Hindlimb muscle (tissue), 1 donor: ENCODE results near the gene ZNF766. TPM values are rescaled to one million over a fixed set of nuclear protein-coding genes. Genes with fewer than 3 reads are reported as not detected.
A peak's percentile ranks its signal among the peaks of the same experiment; 100 is the strongest.
"Not testable (repeated sequence)": the region's sequence is repeated elsewhere in the genome, so short reads cannot be mapped to it uniquely, and the experiment has no call there.

Source experiments
- DNase-seq: peaks from one replicate; pipeline ENCODE4 v3.0.0-alpha.2; 2013
- polyA plus RNA-seq: library from polyadenylated mRNA; unstranded; fragments of 120-200 nt; gene quantifications from one replicate; pipeline ENCODE4 v1.2.1, GENCODE V29; 2013; ENCODE audit not compliant: insufficient read length

Gene ZNF766
- polyA plus RNA-seq = 12.2 TPM

DNA sequence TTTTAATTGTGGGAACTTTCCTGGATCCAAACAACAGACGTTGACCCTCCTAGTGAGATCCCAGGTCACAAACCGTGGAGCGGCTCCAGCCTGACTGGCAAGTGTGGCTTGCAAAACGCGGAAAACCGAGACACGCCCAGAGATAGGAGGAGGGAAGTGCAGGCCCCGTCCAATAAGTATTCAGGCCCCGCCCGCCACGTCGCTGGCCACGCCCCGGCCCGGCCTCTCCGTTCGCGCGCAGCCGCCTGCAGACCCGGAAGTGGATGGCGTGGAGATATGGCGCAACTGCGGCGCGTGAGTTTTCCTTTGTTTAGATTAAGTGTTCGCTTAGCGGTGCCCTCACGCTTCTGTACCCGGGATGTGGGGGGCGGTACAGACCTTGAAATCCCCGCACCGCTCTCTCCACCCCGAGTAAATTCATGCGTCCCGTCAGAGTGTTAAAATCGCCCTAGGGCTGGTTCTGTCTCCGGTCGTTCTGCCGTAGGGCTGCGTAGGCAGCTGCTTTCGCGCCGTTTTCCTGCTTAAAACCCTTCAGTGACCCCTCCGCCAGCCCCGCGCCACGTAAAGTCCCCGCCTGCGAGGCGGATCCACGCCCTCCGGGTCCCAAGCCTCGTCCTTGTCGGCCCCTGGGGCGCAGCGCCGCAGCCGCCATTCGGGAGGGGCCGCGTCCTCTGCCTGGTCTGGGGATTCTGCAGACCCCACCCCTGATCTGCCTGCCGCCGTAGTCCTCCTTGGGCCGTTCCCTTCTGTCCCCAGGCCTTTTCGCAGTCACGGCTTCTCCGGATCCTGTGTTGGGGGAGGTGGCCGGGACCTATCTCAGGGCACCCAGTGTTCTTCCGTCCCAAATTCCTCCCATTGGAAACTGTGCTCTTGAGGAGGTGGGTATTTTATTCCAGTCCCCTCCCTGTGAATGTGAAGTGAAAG lies at the start of gene ZNF766:
Gene ZNF766 (plus strand): TSS at position 250 of the 924 bp plus-strand sequence. CDS start 27 bp downstream, at position 277.
- peak; percentile 95 for DNase-seq

DNA sequence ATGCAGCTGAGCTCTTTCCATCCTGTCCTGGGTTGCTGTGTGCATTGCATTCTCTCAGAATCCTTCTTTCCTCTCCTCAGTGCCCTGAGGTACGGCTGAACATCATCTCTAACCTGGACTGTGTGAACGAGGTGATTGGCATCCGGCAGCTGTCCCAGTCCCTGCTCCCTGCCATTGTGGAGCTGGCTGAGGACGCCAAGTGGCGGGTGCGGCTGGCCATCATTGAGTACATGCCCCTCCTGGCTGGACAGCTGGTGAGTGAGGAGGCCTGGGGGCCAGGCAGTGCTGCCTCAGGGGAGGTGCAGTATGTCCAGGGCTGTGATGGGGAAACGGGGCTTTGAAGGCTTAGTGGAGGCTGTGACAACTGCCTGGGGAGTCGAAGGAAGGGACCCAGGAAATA lies 49.8 kb upstream of the ZNF766 start:
- DNase-seq = peak; percentile 19

DNA sequence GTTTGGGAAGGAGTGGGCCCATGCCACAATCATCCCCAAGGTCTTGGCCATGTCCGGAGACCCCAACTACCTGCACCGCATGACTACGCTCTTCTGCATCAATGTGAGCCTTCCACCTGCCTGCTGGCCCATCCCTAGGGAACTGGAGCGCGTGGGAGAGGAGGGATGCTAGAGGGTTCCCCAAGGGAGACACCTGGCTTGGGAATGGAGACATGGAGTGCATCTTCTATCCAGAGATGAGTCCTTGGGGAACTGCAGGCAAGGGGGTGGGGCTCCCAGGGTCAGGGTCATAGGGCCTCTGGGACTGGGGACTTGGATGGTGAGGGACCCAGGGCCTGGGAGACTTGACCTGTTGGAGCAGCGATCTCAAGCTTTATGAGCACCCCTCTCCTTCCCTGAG lies 48.4 kb upstream of the ZNF766 start:
- no peak for DNase-seq

DNA sequence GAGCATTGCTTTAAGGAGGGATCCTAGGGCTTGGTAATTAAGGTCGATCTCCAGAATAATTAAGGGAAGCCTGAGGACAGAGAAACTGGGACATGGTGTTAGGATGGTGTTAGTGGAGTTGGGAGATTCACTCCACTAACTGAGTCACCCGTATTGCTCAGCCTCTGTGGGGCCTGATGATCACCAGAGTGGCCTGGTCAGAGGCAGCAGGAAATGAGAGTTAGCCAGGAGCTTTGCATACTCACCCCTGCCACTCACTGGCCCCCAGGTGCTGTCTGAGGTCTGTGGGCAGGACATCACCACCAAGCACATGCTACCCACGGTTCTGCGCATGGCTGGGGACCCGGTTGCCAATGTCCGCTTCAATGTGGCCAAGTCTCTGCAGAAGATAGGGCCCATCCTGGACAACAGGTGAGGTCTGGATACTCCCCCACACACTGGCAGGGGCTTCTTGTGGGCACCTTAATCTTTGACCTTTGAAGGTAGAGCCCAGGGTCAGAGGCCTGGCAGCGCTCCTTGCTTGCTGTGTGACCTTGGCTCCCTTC lies 47.5 kb upstream of the ZNF766 start:
- DNase-seq = no peak

DNA sequence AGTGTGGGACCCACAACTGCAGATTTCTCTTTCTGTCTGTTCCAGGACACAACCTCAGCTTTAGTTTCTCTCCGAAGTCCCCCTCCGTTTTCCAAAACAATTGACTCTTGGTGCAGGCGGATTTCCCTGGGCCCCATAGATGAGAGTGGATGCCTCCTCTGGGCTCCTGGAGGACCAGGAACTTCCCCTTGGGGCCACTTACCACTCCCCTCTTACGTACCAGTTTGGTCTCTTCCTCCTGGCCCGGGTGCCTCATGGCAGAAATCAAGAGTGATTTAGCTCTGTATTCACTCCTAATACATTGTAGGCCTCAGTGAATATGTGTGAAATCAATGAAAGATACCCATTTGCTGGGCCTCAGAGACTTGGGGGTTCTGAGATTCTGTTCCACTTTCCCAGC lies 45.2 kb upstream of the ZNF766 start:
- DNase-seq = no peak

DNA sequence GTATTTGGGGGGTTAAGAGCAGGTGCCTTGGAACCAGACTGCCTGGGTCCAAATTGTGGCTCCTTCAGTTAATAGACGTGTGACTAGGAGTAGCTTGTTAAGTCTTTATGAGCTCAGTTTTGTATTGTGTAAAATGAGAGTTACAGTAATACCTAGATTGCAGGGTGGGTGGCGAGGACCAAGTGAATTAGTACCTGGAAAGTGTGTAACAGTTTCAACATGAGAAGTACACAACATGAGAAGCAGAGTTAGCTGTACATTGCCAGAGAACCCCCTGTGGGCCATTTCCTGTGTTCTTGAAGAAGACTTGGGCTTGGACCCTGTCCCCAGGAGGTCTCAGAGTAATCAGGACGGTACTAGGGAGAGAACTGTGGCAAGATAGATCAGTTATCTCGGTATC lies 42.7 kb upstream of the ZNF766 start:
- DNase-seq = no peak

DNA sequence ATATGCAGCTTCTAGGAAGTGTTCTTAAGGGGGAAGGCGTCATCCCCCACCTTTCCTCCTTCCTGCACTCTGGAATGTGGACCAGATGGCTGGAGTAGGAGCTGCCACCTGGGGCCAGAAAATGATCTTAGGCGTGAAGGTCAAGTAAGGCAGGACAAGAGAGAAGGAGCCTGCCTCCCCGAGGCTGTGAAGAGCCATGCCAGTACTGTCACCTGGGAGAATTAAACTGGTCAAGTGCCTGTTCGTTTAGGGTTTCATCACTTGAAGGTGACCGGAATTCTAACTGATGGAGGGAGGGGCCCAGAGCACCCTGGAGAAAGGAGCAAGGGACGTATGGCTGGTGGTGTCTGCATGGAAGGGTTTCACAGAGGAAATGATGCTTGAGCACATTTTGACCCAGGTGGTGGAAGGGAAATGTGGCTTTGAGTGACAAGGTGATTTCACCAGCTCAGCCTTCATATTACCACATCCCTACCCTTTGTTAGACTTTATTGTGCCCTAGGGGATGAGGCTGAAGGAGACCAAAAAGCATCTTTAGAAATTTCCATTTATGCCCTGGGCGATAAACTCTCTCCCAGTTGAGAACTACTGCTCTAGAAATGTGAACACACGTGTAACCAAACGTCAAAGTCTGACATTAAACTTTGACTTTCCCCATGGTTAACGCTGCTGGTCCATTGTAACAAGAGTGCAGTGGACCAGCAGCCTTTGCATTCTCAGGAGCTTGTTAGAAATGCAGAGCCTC lies 42.0 kb upstream of the ZNF766 start:
- no peak for DNase-seq

DNA sequence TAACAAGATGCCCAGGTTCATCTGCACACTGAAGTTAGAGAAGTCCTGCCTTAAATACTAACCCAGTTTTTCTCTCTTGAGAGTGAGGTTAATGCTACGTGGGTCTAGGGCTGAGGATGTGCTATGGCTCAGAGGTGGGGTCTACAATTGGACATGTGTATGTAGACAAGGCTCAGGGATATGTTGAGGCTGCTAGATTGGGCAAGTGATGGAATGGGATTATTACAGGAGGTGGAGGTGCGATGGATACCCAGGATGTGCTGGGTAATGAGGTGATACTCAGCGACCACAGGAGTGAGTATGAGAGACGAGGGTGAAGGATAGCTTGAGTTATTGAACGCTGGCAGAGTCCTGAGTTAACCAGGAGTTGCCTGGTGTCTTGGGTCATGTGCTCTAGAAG lies 41.4 kb upstream of the ZNF766 start:
- DNase-seq = no peak

DNA sequence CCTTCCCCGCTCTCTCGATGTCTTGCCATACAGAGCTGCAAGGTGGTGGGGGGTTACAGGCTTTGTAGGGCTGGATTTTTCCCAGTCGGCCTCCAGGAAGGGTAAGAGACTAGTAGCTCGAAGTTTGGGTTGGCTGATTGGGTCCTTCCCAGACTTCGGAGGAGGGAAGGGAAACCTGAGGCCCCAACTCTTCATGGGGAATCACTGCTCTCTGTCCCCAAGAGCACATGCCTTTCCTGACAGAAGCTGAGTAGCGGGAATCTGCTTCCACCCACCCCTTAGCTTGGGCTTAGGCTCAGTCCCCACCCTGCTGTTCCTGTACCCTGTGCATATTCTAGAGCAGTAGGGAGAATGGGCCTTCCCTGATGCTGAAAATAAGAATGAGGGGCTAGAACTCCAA lies 39.9 kb upstream of the ZNF766 start:
- no peak for DNase-seq

DNA sequence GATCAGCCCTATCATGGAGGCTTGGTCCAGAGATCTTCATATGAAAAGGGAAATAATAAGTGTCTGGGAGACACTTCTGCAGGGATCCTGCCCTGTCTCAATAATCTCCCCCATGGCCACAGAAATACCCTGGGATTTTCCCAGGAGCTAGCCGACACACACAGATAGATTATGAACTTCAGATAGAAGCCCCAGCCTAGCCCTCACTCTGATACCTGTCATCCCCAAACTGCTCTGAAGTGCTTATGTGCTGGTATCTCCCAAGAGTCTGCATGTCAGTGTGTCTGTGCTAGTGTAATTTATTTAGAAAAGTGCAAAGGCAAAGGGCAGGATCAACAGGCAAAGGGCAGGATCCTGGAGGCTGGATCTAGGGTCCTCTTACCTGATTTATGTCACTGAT lies 38.7 kb upstream of the ZNF766 start:
- DNase-seq = no peak

DNA sequence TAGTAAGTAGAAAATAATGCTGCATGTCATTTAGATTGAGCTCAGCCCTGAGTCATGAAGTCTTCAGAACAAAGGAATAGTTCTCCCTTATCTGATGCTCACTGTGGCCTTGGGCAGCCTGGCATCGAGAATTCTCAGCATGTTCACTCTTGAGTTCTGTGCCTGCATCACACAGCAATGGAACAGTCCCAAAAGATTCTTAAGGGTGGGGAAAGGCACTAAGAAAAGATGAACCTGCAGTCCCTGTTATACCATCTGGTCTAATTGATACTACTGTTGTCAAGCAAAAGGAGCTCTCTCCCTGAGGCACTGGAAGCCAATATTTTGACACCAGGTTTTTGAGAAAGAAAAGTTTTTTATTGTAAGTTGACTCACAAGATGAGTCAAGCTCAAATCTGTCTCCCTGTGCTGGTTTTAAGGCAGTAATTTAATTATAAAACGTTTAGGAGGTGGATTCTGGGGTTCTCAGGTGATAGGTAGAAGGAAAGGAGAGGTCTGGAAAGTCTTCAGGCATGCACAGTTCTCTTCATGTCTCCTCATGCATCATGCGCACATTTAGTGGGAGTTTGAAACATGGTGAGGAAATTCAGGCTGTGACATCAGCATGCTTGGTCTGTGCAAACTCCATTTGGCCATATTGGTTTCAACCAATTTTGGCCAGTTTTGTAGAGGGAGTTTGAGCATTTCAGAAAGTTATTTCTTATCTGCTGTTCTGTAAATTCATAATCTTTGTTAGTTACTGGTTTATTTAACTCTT lies 38.1 kb upstream of the ZNF766 start:
- DNase-seq = no peak

DNA sequence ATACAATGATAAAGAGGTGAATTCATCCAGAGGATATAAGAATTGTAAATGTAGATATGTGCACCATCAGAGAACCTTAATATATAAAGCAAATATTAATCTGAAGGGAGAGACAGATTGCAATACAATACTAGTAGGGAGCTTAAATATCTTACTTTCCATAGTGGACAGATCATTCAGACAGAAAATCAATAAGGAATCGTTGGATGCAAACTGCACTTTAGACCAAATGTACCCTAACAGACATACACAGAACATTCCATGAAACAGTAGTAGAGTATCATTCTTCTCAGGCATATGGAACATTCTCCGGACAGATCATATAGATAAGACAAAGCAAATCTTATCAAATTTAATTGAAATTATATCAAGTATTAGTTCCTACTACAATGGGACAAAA lies 35.0 kb upstream of the ZNF766 start:
- no peak for DNase-seq

DNA sequence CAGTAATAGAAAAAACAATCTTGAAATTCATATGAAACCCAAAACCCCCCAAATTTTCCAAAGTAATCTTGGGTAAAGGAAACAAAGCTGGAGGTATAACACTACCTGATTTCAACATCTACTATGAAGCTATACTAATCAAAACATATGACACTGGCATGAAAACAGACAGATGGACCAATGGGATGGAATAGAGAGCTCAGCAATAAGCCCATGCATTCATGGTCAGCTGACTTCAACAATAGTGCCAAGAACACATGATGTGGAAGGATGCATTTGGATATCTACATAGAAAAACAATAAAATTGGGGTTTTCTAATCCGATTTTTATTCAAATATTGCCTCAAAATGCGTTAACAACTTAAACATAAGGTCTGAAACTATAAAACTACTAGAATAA lies 32.2 kb upstream of the ZNF766 start:
- no peak for DNase-seq

DNA sequence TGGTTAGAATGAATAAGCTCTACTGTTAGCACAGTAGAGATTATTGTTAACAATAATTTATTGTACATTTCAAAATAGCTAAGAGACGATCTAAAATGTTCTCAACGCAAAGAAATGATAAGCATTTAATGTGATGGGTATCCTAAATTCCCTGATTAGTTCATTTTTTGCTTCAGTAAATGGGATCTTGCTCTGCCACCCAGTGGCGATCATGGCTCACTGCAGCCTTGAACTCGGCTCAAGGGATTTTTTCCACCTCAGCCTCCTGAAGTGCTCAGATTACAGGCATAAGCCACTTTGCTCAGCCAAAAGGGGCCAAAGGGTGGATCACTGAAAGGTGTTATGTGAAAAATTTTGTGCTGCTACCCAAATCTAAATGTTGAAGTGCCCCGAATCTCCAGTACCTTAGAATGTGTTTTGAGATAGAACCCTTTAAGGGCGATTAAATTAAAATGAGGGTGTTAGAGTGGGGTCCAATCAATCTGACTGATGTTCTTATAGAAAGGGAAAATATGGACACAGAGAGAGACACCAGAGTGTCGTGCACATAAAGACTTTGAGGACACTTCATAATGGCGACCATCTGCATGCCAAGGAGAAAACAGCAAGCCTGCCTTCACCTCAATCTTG lies 31.5 kb upstream of the ZNF766 start:
- peak; percentile 73 for DNase-seq

DNA sequence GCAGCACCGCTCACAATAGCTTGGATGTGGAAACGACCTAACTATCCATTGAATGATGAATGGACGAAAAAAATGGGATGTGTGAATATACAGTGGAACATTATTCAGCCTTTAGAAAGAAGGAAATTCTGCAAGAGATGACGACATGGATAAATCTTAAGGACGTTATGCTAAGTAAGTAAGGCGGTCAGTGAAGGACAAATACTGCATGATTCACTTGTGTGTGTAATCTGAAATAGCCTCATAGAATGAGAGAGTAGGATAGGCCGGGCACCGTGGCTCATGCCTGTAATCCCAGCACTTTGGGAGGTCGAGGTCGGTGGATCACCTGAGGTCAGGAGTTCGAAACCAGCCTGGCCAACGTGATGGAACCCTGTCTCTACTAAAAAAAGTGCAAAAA lies 25.4 kb upstream of the ZNF766 start:
- DNase-seq = no peak

DNA sequence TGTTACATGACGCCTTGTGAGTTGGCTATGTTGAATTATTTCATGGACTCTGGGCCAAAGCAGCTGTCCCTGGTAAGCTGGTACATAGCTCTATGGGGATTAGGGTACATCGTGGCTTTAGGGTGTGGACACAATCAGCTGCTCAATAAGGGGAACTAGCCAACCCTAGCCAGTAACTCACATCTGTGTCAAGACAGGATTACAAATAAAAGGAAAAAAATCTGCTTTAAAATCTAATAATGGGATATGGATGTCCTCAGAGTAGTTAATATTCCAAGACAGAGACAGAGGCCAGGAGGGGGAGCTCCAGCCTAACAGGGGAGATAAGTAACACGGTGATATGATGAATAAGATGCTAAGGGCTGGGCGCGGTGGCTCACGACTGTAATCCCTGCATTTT lies 21.1 kb upstream of the ZNF766 start:
- peak; percentile 34 for DNase-seq

DNA sequence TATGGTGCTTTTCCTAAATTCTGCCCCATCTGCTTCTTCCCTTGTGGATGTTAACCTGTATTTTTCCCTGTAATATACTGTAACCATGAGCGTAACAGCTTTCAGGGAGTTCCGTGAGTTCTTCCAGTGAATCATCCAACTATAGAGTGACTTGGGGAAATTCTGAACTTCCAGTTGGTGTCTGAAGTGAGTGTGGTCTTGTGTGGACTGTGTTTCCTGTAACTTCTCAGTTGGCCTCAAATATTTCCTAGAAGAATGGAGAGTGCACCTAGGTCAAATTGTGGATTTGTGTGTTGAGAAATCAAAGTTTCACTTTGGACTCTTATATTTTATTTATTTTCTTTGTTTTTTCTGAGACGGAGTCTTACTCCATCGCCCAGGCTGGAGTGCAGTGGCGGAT lies 11.0 kb upstream of the ZNF766 start:
- no peak for DNase-seq

DNA sequence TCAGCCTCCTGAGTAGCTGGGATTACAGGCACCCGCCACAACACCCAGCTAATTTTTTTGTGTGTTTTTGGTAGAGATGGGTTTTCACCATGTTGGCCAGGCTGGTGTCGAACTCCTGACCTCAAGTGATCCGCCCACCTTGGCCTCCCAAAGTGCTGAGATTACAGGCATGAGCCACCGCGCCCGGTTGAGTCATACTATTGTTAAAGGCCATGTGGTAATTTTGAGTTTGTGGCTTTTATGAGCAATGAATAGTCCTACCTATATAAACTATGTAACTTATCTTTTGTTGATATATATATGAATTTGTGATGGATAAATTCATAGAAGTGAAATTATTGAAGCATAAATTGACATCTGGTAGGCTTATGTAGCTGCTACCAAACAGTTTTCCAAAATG lies 3.8 kb upstream of the ZNF766 start:
- DNase-seq = not testable (repeated sequence)

DNA sequence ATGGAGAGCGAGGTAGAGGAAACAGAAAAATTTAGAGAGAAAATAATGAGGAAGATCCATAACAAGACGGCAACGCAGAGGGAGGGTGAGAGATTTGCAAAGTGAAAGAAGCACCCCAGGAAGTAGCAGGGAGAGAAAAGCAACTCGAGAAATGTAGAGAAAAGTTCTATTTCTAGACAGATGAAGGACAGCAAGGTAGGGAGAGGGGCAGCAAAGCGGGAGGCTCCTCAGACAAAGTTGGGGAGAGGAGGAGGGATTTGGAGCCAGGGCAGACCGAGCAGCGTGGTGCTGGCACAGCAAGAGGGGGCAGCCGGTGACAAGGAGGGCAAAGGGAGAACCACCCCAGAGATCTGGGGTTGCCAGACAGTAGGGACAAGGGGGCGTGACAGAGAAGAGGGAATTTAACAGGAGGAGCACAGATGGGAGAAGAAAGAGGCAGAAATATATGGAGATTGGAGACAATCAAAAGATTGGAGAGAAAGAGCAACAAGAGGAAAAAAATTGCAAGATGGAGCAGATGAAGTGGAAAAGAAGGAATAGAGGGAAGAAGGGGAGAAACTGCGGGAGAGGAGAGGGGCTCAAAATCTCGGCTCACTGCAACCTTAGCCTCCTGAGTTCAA lies 989 bp downstream of the ZNF766 start:
- peak; percentile 19 for DNase-seq

DNA sequence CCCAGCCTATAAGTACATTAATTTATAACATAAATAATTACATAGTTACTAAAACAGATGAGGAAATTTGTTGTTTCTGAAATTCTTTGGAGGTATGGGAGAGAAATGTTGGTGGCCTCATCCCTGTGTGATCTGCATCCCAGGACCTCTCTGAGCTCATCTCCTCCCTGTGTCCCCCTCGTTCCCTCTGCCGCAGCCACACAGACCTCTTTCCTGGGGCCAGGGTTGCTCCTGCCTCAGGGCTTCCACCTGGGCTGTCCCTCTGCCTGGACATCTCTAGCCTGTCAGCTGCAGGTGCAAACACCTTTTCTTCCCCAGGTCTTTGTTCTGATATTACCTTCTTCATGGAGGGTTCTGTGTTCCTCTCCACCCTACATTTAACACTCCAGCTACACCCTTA lies 3.9 kb downstream of the ZNF766 start:
- no peak for DNase-seq

DNA sequence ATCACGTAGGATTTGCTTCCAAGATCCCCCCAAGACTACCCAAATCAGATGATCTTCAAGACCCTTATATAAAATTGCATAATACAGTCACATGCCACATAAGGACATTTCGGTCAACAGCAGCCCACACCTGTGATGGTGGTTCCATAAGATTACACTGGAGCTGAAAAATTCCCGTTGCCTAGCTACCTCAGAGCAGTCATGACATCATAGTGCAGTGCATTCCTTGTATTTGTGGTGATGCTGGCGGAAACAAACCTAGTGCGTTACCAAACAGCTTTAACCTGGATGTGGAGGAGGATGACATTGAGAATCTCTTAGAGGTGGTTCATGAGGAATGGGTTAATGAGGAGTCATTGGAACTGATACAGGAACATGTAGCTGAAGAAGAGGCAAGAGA lies 4.8 kb downstream of the ZNF766 start:
- no peak for DNase-seq

DNA sequence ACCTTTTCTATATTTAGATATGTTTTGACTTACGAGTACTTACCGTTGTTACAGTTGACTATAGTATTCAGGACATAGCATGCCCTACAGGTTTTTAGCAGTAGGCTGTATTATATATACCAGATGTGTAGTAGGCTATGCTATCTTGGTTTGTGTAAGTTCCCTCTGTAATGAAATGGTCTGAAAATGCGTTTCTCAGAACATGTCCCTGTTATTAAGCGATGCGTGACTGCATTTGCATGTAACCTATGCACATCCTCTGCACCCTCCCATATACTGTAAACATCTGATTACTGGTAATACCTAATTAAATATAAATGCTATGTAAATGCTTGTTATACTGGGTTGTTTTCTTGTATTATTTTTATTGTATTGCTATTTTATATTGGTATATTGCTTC lies 6.6 kb downstream of the ZNF766 start:
- DNase-seq = no peak
